Placental pericyte (primary cell): ENCODE data around the gene CYS1. TPM values are rescaled to one million over a fixed set of nuclear protein-coding genes. Genes with fewer than 3 reads are reported as not detected.

Source experiments
- small RNA-seq: library from RNA; depleted of rRNA; stranded (forward); fragments of <200 nt; gene quantifications from one replicate; pipeline ENCODE3, GENCODE V24; 2012; ENCODE audit warnings: low replicate concordance
- total RNA-seq: library from RNA; depleted of rRNA; stranded (reverse); fragments of >200 nt; gene quantifications from 2 replicates; pipeline ENCODE4 v1.2.3, GENCODE V29; 2012

Gene CYS1
- total RNA-seq: 0.14 and 0.22 TPM in 2 replicates

GRCh38 chr2:10079870-10080535, at the start of gene CYS1:
CYS1 (minus strand) TSS chr2:10080411; CDS start chr2:10080223, 188 bp downstream.

GRCh38 chr2:10122500-10123280, 42.5 kb upstream of the CYS1 start, which contains the start of gene RRM2:
RRM2 (plus strand) TSS chr2:10122739; CDS start chr2:10122799, 60 bp downstream.

GRCh38 chr2:10043256-10043905, 36.8 kb downstream of the CYS1 start, which contains the start of gene KLF11:
KLF11 (plus strand) TSS chr2:10043550; CDS start chr2:10043717, 167 bp downstream.

Small RNA genes lying within 50 kb of the gene (small RNA-seq; reads per million reads assigned to genes)
- gene RF00568: not detected

Other genes starting within 250 kb of the CYS1 start
- 25.2 and 36.4 TPM in 2 replicates for gene TAF1B, start 236.9 kb downstream of the CYS1 start, total RNA-seq
- 0.14 and 0.22 TPM in 2 replicates for gene GRHL1, start 128.7 kb downstream of the CYS1 start, total RNA-seq
- 3.9 and 7.0 TPM in 2 replicates for gene KLF11, start 36.9 kb downstream of the CYS1 start, total RNA-seq
- 2.0 and 136 TPM in 2 replicates for gene RRM2, start 42.3 kb upstream of the CYS1 start, total RNA-seq
- 50.8 and 144 TPM in 2 replicates for gene HPCAL1, start 222.5 kb upstream of the CYS1 start, total RNA-seq